HG03575 (cell line): ENCODE results near the gene SLC8A3.

ENCODE experiments used
- ATAC-seq: cut with Tn5 transposase; IDR thresholded peaks from one replicate; pipeline ENCODE4 v1.9.1; 2021; ENCODE audit not compliant: unreplicated experiment, insufficient number of reproducible peaks, low FRiP score; ENCODE audit errors: extremely low read depth

The SLC8A3 gene

GRCh38 chr14:70082394-70082793, 106.4 kb downstream of the SLC8A3 start:
- no peak for ATAC-seq

GRCh38 chr14:70080076-70080475, 108.7 kb downstream of the SLC8A3 start:
- ATAC-seq: no peak

- no peak for ATAC-seq
These were observed 110.4 kb downstream of the SLC8A3 start for GRCh38 chr14:70078329-70078728.

GRCh38 chr14:70077720-70078119, 111.0 kb downstream of the SLC8A3 start:
- ATAC-seq: no peak

GRCh38 chr14:70077005-70077404, 111.7 kb downstream of the SLC8A3 start:
- ATAC-seq: no peak

- ATAC-seq: no peak
These were observed 114.7 kb downstream of the SLC8A3 start for GRCh38 chr14:70073924-70074566.

GRCh38 chr14:70069186-70069585, 119.6 kb downstream of the SLC8A3 start:
- no peak for ATAC-seq

GRCh38 chr14:70067810-70068209, 120.9 kb downstream of the SLC8A3 start:
- no peak for ATAC-seq

- no peak for ATAC-seq
These were observed 124.5 kb downstream of the SLC8A3 start for GRCh38 chr14:70064136-70064865.

- ATAC-seq: no peak
These were observed 127.6 kb downstream of the SLC8A3 start for GRCh38 chr14:70061108-70061507.

- no peak for ATAC-seq
These were observed 129.2 kb downstream of the SLC8A3 start for GRCh38 chr14:70059545-70059944.

GRCh38 chr14:70057519-70058136, 131.1 kb downstream of the SLC8A3 start:
- no peak for ATAC-seq

GRCh38 chr14:70052990-70053389, 135.8 kb downstream of the SLC8A3 start:
- ATAC-seq: no peak

- ATAC-seq: no peak
These were observed 138.6 kb downstream of the SLC8A3 start for GRCh38 chr14:70050136-70050535.

- no peak for ATAC-seq
These were observed 139.1 kb downstream of the SLC8A3 start for GRCh38 chr14:70049605-70050004.

GRCh38 chr14:70048313-70048654, 140.5 kb downstream of the SLC8A3 start:
- no peak for ATAC-seq

- ATAC-seq: no peak
These were observed 141.0 kb downstream of the SLC8A3 start for GRCh38 chr14:70047598-70048312.

- no peak for ATAC-seq
These were observed 142.8 kb downstream of the SLC8A3 start for GRCh38 chr14:70045844-70046535.

GRCh38 chr14:70045310-70045709, 143.4 kb downstream of the SLC8A3 start:
- ATAC-seq: no peak
